C1 segment of cervical spinal cord (tissue), 14 donors: ENCODE data around the gene SLFN12.
"Not testable (repeated sequence)": the region's sequence is repeated elsewhere in the genome, so short reads cannot be mapped to it uniquely, and the experiment has no call there.

Experiments used
- DNase-seq, 14 donors: peaks; one replicate each; lab custom pipeline; 2025; lab: John Stamatoyannopoulos, UW

The SLFN12 gene

DNA sequence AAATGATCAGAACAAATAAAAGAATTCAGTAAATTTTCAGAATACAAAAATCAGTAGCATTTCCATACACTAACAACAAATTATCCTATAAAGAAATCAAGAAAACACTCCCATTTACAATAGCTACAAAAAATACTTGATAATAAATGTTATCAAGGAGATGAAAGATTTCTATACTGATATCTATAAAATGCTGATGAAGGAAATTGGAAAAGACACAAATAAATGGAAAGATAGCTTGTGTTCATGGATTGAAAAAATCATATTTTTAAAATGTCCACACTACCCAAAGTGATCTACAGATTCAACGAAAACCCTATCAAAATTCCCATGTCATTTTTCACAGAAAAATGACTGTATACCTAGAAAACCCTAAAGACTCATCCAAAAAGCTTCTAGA is 18.1 kb downstream of the SLFN12 start:
- no peak for DNase-seq

DNA sequence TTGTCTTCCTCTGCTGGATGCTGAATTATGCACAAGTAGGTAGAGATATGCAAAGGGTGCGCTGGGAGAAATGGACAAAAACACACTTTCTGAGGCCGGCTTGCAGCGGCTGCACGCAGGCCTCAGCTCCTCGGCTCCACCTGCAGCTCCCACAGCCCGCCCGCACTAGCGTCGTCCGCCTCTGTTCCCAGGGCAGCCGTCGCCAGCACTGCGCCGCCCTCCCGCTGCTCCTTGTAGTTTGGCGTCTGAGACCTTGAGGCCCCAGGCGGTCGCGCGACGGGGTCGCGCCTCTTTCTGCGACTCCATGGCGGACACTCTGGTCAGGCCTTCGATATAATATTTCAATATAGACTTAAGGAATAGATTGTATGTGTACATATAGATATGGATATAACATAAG is 24.8 kb downstream of the SLFN12 start:
- no peak for DNase-seq

DNA sequence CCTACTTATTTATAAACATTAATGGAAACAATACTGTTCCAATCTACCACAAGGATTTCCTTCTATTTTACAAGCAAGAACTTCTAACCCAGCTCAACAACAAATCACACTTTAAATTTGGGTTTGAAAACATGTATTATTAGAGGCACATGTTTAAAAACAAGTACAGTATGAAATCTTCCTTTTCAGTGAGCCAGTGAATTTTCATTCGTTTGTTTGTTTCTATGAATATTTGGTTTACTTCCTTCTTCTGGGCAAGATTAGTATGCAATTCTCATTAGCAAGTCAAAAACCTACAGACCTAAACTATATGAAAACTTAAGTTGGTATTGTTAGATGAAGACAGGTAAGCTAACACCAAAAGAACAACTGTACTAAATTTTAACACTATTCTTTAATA is 25.7 kb downstream of the SLFN12 start:
- DNase-seq: no peak

DNA sequence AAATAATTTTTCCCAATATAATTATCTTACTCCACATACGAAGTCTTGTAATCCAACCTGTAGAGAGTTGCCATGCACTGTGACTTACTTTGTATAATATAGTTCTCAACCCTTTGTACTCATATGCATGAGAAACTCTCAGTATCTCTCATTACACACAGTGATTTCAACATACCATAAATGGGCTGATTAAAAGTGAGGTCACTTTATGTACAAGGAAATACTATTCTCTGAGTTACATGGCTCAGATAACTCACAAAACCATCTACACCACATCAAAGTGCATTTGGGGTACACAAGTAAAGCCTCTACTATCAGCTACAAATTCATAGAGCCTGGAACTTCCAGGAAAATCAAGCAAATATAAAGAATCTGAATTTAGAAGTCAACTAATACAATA is 27.9 kb downstream of the SLFN12 start:
- no peak for DNase-seq

DNA sequence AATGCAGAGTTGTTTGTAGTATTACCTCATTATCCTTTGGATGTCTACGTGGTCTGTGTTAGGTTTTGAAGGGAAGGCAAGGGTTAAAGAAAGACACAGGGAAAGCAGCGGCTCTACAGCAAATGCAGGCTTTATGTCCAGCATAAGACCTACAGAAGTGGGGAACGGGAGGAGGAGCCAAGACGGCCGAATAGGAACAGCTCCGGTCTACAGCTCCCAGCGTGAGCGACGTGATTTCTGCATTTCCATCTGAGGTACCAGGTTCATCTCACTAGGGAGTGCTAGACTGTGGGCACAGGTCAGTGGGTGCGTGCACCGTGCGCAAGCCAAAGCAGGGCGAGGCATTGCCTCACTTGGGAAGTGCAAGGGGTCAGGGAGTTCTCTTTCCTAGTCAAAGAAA is 38.5 kb downstream of the SLFN12 start:
- not testable (repeated sequence) for DNase-seq

DNA sequence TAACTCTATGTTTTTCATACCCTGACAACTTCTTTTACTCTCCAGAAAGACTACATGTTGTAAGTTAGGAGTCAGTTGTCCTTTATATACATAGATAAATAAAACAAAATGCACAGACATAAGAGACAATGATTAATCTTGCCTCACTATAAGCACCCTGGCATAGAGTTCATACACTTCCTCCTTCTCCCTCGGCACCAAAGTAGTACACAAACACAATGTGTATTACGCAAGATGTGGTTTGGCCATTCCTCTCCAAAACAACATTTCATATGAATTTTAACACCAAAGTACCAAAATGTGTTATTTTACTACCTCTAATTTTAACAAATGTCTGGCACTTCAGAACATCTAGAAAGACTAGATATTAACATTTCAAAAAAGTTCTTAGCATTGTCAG is 41.6 kb downstream of the SLFN12 start:
- DNase-seq: no peak

DNA sequence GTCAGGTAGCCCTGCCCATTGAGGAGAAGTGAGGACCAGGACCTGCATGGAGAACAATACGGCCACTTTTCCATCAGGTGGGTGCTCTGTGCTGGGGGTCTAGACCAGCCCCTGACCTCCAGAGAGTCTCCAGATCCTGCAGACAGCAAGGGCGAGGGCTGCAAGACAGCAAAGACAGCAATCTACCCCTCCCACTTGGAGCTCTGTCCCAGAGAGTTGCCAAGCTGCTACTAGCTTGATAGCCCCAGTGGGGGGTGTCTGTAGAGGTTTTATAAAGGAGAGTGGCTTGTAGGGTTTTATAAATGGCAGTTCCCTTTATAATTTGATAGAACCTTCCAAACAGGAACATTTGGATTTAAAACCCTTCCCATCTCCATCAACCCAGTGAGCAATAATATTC is 42.1 kb downstream of the SLFN12 start:
- no peak for DNase-seq

DNA sequence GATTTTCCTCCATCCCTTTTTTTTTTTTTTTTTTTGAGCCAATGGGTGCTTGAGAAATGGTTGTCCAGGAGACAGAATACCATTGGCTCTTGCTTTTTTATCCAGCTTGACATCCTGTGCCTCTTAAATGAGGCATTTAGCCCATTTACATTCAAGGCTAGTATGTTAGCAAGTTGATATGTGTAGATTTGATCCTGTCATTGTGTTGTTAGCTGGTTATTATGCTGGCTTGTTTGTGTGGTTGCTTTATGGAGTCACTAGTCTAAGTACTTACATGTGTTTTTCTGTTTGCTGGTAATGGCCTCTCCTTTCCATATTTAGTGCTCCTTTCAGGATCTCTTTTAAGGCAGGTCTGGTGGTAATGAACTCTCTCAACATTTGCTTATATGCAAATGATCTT is 44.8 kb downstream of the SLFN12 start:
- DNase-seq: no peak

DNA sequence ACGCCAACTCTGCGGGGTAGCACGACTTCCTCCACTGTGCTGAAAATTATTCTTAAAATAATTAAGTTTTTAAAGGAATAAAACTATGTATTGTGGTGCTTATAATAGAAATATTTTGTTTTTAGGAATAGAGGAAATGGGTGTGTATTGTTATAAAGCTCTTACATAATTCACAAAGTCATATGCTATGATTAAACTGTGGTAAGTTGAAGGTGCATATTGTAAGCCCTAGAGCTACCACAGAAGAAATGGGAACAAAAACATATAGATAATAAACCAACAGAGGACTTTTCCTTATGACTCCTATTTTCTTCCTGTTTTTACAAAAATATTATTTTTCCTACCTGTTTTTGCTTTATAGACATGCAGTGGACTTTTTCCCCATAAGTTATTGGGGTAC is 54.6 kb downstream of the SLFN12 start:
- DNase-seq: no peak

DNA sequence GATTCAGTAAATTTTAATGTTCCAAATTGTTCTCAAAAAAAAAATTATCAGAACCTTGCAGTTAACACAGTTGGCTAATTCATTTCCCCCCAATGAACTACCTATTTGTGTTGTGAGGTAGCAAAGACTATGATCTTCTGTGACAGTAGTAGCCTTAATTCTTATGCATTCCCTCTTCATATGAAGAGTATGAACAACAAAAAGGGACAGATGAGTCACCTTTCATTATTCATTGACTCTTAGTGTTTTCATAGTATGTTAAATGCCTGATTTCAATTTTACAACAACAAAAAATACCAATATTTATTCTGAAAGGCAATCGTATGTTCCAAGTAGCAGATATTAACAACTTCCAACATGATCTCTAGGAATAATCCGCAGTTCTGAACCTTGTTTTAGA is 55.2 kb downstream of the SLFN12 start:
- no peak for DNase-seq

DNA sequence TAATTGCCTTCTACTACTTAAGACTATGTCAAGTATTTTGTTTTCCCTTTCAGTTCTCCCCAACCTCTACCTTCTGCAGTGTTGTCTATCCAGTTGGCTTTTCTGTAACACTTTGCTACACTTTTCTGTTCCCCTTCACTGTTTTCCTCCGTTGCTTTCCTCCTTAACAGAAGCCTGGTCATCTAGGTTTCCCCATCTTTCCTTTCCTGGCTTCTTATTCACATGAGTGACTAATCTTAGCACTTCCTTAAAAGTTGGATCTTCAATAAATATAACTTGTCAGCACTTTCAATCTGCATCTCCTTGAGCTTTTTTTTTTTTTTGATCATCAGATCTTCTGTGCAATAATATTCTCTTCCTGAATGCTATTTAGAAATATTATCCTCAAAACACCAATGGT is 56.1 kb downstream of the SLFN12 start:
- no peak for DNase-seq

DNA sequence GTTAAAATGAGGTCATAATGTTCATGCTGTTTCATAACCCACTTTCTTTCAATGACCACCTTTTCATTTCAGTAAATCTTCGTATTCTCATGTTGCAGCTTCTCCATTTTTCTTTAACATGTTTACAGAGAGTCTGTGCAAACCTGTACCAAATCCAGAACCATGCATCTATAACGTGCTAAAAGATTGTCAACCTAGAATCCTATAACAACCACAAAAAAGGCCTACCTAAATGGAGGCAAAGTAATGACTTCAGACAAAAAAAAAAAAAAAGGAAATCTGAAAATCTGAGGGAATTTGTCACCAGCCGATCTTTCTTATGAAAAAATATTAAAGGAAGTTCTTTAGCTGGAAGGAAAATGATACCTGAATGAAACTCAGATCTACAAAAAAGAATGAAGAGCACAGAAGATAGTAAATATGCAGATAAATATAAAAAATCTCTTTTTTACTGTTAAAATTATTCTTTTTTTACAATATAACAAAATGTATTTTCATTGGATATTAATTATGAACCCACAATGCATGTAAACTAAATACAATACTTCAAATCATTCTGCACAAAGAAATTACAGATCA is 57.4 kb downstream of the SLFN12 start:
- DNase-seq: no peak

DNA sequence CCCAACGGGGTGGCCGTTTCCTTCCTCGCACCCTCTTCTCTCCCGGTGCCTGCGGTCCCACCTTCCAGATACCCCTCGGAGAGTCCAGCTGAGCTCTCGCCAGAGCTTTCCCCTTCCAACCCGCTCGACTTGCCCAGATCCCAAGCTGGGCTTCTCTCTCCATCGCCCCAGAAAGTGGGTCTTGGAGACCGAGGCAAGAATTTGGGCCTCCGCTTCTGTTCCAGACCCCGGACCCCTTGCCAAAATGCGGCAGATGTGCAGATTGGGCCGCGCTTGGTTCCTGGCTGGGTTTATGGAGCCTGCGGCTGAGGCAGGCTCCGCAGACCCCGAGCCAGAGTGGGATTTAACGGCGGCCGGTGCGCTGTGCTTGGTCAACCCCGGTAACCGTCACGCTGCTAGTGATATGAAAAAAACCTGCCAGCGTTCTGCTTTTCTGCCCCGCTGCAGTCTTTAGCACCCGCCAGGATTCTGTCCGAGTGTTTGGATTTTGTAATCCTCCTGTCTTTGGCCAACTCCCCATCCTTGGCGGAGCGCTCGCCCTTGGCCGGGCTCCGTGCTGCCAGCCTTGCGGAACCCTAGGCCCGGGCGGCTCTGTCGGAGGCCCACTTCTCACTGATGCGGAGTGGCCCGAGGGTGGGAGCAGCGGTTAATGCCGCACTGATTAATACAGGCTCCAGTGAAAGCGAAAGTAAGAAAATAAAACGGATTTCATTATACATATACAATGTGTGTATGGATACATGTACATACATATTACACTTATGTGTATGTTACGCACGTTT is 58.1 kb downstream of the SLFN12 start:
- peak in 6 of 14 donors; percentile 17 to 49 (median 28) for DNase-seq

DNA sequence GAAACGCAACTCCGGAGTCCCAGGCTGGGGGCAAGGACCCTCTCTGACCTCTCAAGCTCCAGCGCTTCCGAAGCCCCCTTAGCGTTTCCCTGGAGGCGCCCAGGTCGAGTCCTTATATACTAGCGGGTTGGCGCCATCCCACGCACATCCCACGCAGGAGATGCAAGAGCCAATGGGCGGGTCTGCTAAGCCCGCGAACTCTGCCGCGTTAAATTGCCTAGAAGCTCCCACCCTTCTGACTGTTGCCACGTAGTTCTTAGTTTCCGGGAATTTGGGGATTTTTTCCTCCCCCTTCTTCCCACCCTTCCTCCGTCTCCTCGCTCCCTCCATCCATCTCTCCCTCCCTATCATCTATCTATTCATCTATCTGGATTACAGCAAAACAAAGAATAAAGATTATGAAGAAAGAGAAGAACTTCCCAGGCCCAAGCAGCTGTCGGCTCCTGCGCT is 58.7 kb downstream of the SLFN12 start, which contains the start of gene SLFN11:
Gene SLFN11, minus strand, starts transcription at position 88 of the 450 bp plus-strand sequence. CDS start 9,814 bp downstream, outside the sequence.
- peak in 8 of 14 donors; percentile 24 to 68 (median 36) for DNase-seq

DNA sequence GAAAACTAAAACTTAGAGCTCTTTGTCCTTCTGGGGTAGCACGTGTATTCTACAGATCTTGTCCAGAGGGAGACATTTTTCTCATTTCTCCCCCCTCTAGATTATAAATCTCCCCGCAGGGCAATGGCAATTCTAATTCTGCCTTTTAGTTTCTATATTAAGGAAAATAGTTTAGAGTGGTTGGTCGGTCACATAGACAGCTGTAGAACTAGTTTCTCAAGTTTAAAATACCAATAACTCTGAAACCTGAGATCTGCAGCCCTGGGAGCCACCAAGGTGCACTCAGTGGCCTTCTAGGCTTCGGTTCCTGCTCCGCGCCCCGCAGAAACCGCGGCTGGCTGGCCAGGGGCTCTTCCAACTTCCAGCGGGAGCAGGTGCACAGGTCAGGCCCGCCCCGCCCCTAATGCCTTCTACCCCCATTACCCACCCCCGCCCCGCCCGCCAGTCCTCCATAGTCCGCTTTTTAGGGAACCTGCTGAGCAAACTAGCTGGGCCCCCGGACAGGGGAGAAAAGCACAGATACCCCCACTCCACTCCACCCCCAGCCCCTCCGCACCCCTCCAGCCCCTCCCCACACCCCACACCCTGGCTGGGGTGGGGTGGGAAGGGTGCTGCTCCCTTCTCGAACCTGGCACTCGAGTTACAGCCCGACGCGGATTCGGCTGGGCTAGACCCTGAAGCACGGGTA is 59.3 kb downstream of the SLFN12 start:
- peak in 1 of 14 donors; percentile 15 for DNase-seq

DNA sequence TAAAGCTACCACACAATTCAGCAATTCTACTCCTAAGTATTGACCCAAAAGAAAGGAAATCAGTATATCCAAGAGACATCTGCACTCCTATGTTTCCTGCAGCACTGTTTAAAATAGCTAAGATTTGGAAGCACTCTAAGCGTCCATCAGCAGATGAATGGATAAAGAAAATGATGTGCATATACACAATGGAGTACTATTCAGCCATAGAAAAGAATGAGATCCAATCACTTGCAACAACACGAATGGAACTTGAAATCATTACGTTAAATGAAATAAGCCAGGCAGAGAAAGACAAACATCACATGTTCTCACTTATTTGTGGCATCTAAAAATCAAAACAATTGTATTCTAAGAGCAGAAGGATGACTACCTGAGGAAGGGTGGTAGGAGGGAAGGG is 60.4 kb downstream of the SLFN12 start:
- no peak for DNase-seq

DNA sequence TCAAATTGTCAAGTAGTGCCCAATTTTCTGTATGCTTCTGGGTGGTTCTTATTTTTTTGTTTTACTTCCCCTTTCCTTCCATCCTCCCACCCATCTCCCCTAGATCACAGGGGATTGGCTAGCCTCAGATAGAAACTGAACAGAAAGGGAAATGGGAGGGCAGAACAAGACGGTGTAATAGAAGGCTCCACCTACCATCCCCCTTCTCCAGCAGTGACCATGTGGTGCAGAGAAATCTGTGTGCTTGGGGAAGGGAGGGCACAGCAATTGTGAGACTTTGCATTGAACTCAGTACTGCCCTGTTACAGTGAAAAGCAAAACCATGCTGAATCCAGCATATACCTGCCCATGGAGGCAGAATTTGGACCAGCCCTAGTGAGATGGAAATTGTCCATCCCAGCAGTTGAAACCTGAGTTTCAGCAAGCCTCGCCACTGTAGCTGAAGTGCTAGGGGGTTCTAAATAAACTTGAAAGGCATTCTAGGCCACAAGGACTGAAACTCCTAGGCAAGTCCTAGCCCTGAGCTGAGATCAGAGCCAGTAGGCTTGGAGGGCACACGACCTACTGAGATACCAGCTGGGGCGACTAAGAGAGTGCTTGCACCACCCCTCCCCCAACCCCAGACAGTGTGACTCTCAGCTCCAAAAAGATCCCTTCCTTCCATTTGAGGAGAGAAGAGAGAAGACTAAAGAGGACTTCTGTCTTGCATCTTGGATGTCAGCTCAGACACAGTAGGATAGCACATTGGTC is 64.0 kb downstream of the SLFN12 start:
- DNase-seq: peak in 8 of 14 donors; percentile 5 to 32 (median 18)

DNA sequence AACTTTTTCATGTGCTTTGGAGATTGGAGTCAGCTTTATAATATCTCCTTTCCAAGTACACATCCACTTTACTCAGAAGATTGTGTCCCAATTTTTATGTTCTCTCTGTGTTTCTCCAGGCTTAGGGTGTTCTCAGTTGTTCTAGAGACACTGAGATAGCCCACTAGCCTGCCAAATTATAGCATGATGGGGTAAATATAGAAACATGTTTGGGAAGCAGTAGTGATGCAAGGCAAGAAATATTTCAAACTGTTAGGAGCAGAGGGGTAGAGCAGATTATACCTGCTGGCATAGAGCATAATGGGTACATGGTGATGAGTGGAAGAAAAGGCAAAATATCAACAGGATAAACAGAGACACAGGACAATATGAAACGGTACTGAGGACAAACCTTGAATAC is 71.3 kb downstream of the SLFN12 start:
- DNase-seq: no peak
